Epithelial cell of esophagus (primary cell): Measurements from ENCODE around the gene SDHA.
"Not testable (repeated sequence)": the region's sequence is repeated elsewhere in the genome, so short reads cannot be mapped to it uniquely, and the experiment has no call there.

Source experiments
- DNase-seq: peaks from one replicate; pipeline ENCODE4 v3.0.0; 2010; ENCODE audit warnings: low read depth
- H3K4me3 ChIP-seq: 2 replicates; pipeline ENCODE4 v1.5.1; 2011; ENCODE audit warnings: mild to moderate bottlenecking, low read length, control low read depth
- TF ChIP-seq, protein P1 (sequence below): IDR thresholded peaks from 2 replicates; pipeline ENCODE4 v1.5.1; 2011; ENCODE audit warnings: low read depth, mild to moderate bottlenecking, low read length, control low read depth, inconsistent platforms; ENCODE audit not compliant: insufficient read depth; ENCODE audit errors: missing control alignments

The SDHA gene

GRCh38 chr5:213803-214395 lies 4.2 kb upstream of the SDHA start:
- DNase-seq: no peak
- no peak overlapping the region for H3K4me3 ChIP-seq
- TF ChIP-seq, protein P1, sequence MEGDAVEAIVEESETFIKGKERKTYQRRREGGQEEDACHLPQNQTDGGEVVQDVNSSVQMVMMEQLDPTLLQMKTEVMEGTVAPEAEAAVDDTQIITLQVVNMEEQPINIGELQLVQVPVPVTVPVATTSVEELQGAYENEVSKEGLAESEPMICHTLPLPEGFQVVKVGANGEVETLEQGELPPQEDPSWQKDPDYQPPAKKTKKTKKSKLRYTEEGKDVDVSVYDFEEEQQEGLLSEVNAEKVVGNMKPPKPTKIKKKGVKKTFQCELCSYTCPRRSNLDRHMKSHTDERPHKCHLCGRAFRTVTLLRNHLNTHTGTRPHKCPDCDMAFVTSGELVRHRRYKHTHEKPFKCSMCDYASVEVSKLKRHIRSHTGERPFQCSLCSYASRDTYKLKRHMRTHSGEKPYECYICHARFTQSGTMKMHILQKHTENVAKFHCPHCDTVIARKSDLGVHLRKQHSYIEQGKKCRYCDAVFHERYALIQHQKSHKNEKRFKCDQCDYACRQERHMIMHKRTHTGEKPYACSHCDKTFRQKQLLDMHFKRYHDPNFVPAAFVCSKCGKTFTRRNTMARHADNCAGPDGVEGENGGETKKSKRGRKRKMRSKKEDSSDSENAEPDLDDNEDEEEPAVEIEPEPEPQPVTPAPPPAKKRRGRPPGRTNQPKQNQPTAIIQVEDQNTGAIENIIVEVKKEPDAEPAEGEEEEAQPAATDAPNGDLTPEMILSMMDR: no peak

DNA sequence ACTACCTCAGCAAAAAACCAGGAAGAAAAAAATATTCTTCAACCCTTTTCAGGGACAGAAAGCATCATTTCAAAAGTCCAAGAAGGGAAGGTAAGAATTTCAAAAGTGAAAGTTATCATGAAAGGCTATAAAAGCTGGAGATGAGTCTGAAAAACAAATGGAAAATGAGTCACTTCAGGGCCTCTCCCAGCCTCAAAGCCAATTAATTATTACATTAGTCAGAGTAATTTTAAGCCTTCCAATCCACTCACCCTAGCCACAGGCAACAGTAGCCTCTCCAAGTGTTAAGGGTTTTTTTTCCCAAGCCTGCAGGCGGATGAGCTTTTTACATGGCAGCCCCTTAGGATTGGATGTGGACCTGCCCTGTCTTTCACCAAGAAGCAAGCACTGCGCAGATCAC lies 2.9 kb upstream of the SDHA start:
- DNase-seq: peak; percentile 20
- H3K4me3 ChIP-seq: not testable (repeated sequence)

DNA sequence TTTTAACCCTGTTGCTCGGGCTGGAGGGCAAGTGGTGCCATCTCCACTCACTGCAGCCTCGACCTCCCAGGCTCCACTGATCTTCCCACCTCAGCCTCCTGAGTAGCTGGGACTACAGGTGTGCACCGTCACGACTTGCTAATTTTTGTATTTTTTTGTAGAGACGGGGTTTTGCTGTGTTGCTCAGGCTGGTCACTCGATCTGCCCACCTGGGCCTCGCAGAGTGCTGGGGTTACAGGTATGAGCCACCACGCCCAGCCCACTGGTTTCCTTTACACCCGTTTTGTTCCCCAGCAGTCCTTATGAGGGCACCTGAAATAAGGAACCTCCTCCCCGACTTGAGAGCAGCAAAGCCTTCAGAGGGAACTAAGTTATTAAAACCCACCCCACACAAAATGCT lies 2.0 kb upstream of the SDHA start:
- not testable (repeated sequence) for DNase-seq

DNA sequence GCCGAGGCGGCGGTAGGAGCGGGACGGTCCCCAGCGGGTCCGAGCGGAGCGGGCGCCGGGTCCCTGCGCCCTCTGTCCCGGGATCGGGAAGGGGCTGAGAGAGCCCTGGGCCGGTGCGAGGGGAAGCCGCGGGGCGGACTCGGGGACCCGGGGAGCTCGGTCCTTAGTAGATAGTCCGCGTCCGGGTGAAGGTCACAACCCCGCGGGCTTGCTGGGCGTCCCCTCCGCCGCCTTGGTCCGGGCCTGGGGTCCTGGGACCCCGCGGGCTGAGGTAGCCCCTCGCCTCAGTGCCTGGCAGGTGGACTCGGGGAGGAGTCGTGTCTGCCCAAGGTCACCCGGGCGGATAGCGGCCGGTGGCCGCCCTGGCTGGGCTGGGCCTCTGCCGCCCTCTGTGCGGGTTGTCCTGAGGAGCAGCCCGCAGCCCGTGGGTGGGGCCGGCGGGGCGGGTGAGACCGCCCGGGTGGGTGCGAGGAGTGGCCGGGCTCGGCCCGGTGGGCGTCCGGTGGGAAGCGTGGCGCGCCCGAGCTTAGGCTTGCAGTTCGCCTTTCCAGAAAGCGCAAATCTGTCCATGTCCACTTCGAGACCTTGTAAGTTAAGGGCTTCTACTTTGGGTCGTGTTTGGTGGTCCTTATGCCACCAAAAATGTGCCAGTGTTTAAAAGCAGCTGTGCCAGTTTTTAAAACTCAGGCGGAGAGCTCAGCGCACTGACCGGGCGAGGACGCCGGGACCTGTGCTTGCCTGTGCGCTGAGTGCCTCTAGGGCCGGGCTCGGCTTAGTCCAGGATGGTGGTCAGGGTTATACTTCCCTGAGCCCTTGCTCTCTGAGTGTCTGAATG lies 554 bp downstream of the SDHA start:
- DNase-seq: peak; percentile 34
- peak overlapping the region; percentile 72 for H3K4me3 ChIP-seq
- TF ChIP-seq, protein P1: no peak

More for the DNA sequence above, 2.0 kb upstream of the SDHA start:
- H3K4me3 ChIP-seq: not testable (repeated sequence)

DNA sequence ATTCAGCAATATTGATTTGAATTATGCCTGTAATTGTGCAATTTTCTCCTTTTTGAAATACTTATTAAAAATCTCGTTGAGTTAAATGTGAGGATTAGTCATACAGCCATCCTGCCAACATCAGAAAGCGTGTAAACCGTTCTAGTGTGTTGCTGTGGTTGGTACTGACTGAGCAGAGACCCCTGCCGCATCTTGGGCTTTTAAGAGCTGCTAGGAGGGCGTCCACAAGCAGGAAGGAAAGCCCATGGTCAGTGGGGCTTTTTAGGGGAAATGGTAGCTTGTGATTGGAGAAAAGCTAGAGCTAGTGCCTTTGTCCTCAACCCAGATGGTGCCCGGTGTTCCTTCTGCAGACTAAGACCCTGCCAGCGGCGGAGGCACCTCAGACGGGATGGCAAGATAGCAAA lies 1.3 kb downstream of the SDHA start:
- peak overlapping the region; percentile 72 for H3K4me3 ChIP-seq
- TF ChIP-seq, protein P1: no peak
- peak; percentile 44 for DNase-seq

DNA sequence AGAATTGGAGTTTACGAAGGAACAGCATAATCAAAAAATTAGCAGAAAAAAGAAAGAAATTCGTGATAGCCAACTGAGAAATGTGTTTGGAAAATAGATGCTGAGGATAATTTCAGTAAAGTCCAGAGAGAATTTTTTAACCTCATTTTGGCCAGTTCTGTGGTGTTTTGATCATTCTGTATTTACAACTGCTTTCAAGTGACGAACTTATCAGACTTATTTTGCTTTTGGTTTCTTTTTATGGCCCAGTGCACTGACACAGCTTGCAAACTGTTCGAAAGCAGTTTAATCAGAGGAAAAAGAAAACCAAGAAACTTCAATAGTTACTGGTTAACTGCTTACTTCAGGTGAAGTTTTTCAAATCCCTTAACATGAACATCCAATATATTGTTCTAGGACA lies 1.9 kb downstream of the SDHA start:
- TF ChIP-seq, protein P1: no peak
- DNase-seq: no peak
- peak overlapping the region; percentile 72 for H3K4me3 ChIP-seq

GRCh38 chr5:222951-223715 lies 5.0 kb downstream of the SDHA start:
- DNase-seq, H3K4me3 ChIP-seq: not testable (repeated sequence)

- TF ChIP-seq, protein P1: no peak
Observed at GRCh38 chr5:223791-224190, 5.7 kb downstream of the SDHA start.

More at GRCh38 chr5:223791-224190, 5.7 kb downstream of the SDHA start:
- no peak overlapping the region for H3K4me3 ChIP-seq
- no peak for DNase-seq
